Smooth muscle cell (in vitro differentiated cells): ENCODE results near the gene DHRS3. TPM values are rescaled to one million over a fixed set of nuclear protein-coding genes. Genes with fewer than 3 reads are reported as not detected.
"Not testable (repeated sequence)": the region's sequence is repeated elsewhere in the genome, so short reads cannot be mapped to it uniquely, and the experiment has no call there.

Experiments
- DNase-seq: peaks from one replicate; lab custom pipeline; 2025; ENCODE audit not compliant: unreplicated experiment; lab: John Stamatoyannopoulos, UW
- H2AFZ ChIP-seq: fragments of 200-600 bp; sonication (generic); 2 replicates; pipeline ENCODE4 v1.6.0; 2016; ENCODE audit warnings: antibody characterized with exemption, low read depth, mild to moderate bottlenecking
- H3F3A ChIP-seq: fragments of 200-600 bp; sonication (generic); 2 replicates; pipeline ENCODE4 v1.6.0; 2017; ENCODE audit warnings: antibody characterized with exemption, low read depth
- H3K27ac ChIP-seq: fragments of 200-600 bp; sonication (generic); 2 replicates; pipeline ENCODE4 v1.5.1; 2016; ENCODE audit warnings: low read depth, mild to moderate bottlenecking
- H3K27me3 ChIP-seq: fragments of 200-600 bp; sonication (generic); 2 replicates; pipeline ENCODE4 v1.6.1; 2016; ENCODE audit warnings: low read depth, mild to moderate bottlenecking
- H3K36me3 ChIP-seq: fragments of 200-600 bp; sonication (generic); 2 replicates; pipeline ENCODE4 v1.5.1; 2016; ENCODE audit warnings: low read depth
- H3K4me1 ChIP-seq: fragments of 200-600 bp; sonication (generic); 2 replicates; pipeline ENCODE4 v1.5.1; 2016; ENCODE audit warnings: low read depth
- H3K4me2 ChIP-seq: fragments of 200-600 bp; sonication (generic); 2 replicates; pipeline ENCODE4 v1.6.0; 2016; ENCODE audit warnings: mild to moderate bottlenecking
- H3K4me3 ChIP-seq: fragments of 200-600 bp; sonication (generic); 2 replicates; pipeline ENCODE4 v1.5.1; 2016; ENCODE audit warnings: mild to moderate bottlenecking
- H3K79me2 ChIP-seq: fragments of 200-600 bp; sonication (generic); 2 replicates; pipeline ENCODE4 v1.6.0; 2016; ENCODE audit warnings: low read depth, mild to moderate bottlenecking
- H3K9ac ChIP-seq: fragments of 200-600 bp; sonication (generic); 2 replicates; pipeline ENCODE4 v1.6.0; 2016; ENCODE audit warnings: low read depth
- H3K9me3 ChIP-seq: fragments of 200-600 bp; sonication (generic); replicated peaks from 2 replicates; pipeline ENCODE4 v1.5.1; 2016; ENCODE audit warnings: low read depth
- H4K20me1 ChIP-seq: fragments of 200-600 bp; sonication (generic); 2 replicates; pipeline ENCODE4 v1.6.0; 2016; ENCODE audit warnings: low read depth
- CTCF ChIP-seq: fragments of 200-600 bp; sonication (generic); IDR thresholded peaks from 2 replicates; pipeline ENCODE4 v1.5.1; 2017; ENCODE audit warnings: borderline replicate concordance, mild to moderate bottlenecking, antibody characterized with exemption; ENCODE audit not compliant: insufficient read depth, poor library complexity, severe bottlenecking
- WGBS: methylation state at CpG from one replicate; pipeline ENCODE4 v1.1.7; 2016; ENCODE audit warnings: low lambda C conversion rate; 5-methylcytosine and 5-hydroxymethylcytosine counted together
- polyA plus RNA-seq: library from polyadenylated mRNA; unstranded; fragments of >200 nt; fragmentation: Nextera tagmentation; extraction: Ambion mirVana; gene quantifications from 2 replicates; pipeline ENCODE4 v1.2.1, GENCODE V29; 2016
- total RNA-seq: library from RNA; depleted of rRNA; stranded (reverse); fragments of >200 nt; gene quantifications from 2 replicates; pipeline ENCODE4 v1.2.3, GENCODE V29; 2014

Gene DHRS3
- total and polyA plus RNA-seq, 2 experiments from 2014 or later, result 0.89 to 2.7 TPM

GRCh38 chr1:12524266-12524665 lies 93.7 kb downstream of the DHRS3 start:
- no peak for DNase-seq
- Histone ChIP-seq H4K20me1 (no peaks in the 10 kb centered on the region), H3K4me1 (peaks cover 2% of the 10 kb centered on the region), H3K27me3 (peaks cover 4% of the 10 kb centered on the region), H3K79me2 (no peaks in the 10 kb centered on the region), H3K4me2 (no peak overlapping the region), H3K27ac (no peak overlapping the region), H3K36me3 (no peaks in the 10 kb centered on the region), H3K9ac (no peak overlapping the region), H3F3A (no peaks in the 10 kb centered on the region), H3K4me3 (no peak overlapping the region), H2AFZ (no peak overlapping the region), H3K9me3 (no peaks in the 10 kb centered on the region)
- 99% methylated on average over 2 of the region's 2 CpGs for WGBS
- TF ChIP-seq CTCF, result no peak

GRCh38 chr1:12522780-12523179 lies 95.2 kb downstream of the DHRS3 start:
- H3K79me2 ChIP-seq, H3K27me3 ChIP-seq, H3K4me3 ChIP-seq, H3F3A ChIP-seq, H3K9ac ChIP-seq, H2AFZ ChIP-seq, H3K27ac ChIP-seq, H4K20me1 ChIP-seq, H3K36me3 ChIP-seq, H3K4me2 ChIP-seq, DNase-seq, H3K9me3 ChIP-seq: not testable (repeated sequence)
- peaks cover 12% of the 10 kb centered on the region for H3K4me1 ChIP-seq
- WGBS, result over 99% methylated on average over 9 of the region's 9 CpGs

- no peak overlapping the region for H3K4me2 ChIP-seq
- H3K4me1 ChIP-seq, result peaks cover 12% of the 10 kb centered on the region
- H4K20me1 ChIP-seq, result no peaks in the 10 kb centered on the region
- H3F3A ChIP-seq, result no peaks in the 10 kb centered on the region
- no peak overlapping the region for H3K4me3 ChIP-seq
- no peak for DNase-seq
- no peaks in the 10 kb centered on the region for H3K79me2 ChIP-seq
- H3K9me3 ChIP-seq, result no peaks in the 10 kb centered on the region
- 36% methylated on average over 5 of the region's 5 CpGs for WGBS
- H3K27ac ChIP-seq, result no peak overlapping the region
- no peak overlapping the region for H3K9ac ChIP-seq
- H2AFZ ChIP-seq, result no peak overlapping the region
- no peaks in the 10 kb centered on the region for H3K36me3 ChIP-seq
- H3K27me3 ChIP-seq, result peaks cover 4% of the 10 kb centered on the region
- no peak for TF ChIP-seq CTCF
These were observed 96.9 kb downstream of the DHRS3 start for GRCh38 chr1:12521096-12521495.

GRCh38 chr1:12519693-12520364 lies 98.2 kb downstream of the DHRS3 start:
- Histone ChIP-seq H2AFZ (no peak overlapping the region), H3K4me2 (no peak overlapping the region), H3K27me3 (peaks cover 4% of the 10 kb centered on the region)

More at GRCh38 chr1:12519693-12520364, 98.2 kb downstream of the DHRS3 start:
- no peaks in the 10 kb centered on the region for H3K79me2 ChIP-seq
- H3F3A ChIP-seq, result no peaks in the 10 kb centered on the region
- no peaks in the 10 kb centered on the region for H3K9me3 ChIP-seq
- no peak overlapping the region for H3K27ac ChIP-seq
- no peaks in the 10 kb centered on the region for H3K36me3 ChIP-seq
- no peaks in the 10 kb centered on the region for H4K20me1 ChIP-seq
- peaks cover 12% of the 10 kb centered on the region for H3K4me1 ChIP-seq
- no peak for TF ChIP-seq CTCF
- no peak overlapping the region for H3K4me3 ChIP-seq
- 93% methylated on average over 11 of the region's 11 CpGs for WGBS
- no peak overlapping the region for H3K9ac ChIP-seq
- no peak for DNase-seq
